CD1c-positive myeloid dendritic cell (primary cell): ENCODE results near the gene COL28A1.

Source experiments
- DNase-seq: peaks from one replicate; pipeline ENCODE4 v3.0.0-alpha.2; 2016; ENCODE audit errors: extremely low spot score

Gene COL28A1

GRCh38 chr7:7535691-7536090 is at the start of gene COL28A1:
TSS of gene COL28A1 (minus strand) at chr7:7535873. CDS start at chr7:7532875, 2,998 bp downstream.
- no peak for DNase-seq

- no peak for DNase-seq
Observed at GRCh38 chr7:7584653-7585052, 49.0 kb upstream of the COL28A1 start.

GRCh38 chr7:7583731-7584130 is 48.1 kb upstream of the COL28A1 start:
- DNase-seq: no peak

- DNase-seq: no peak
Observed at GRCh38 chr7:7582596-7582995, 46.9 kb upstream of the COL28A1 start.

- DNase-seq: no peak
Observed at GRCh38 chr7:7581531-7582179, 46.0 kb upstream of the COL28A1 start.

- DNase-seq: no peak
Observed at GRCh38 chr7:7579638-7580037, 44.0 kb upstream of the COL28A1 start.

- DNase-seq: peak; percentile 45
Observed at GRCh38 chr7:7577888-7578287, 42.2 kb upstream of the COL28A1 start.

- no peak for DNase-seq
Observed at GRCh38 chr7:7576344-7576743, 40.7 kb upstream of the COL28A1 start.

GRCh38 chr7:7573701-7574100 is 38.0 kb upstream of the COL28A1 start:
- no peak for DNase-seq

- DNase-seq: no peak
Observed at GRCh38 chr7:7570584-7570983, 34.9 kb upstream of the COL28A1 start.

- DNase-seq: no peak
Observed at GRCh38 chr7:7569615-7570014, 33.9 kb upstream of the COL28A1 start.

- DNase-seq: peak; percentile 66
Observed at GRCh38 chr7:7569081-7569527, 33.4 kb upstream of the COL28A1 start.

GRCh38 chr7:7568553-7568952 is 32.9 kb upstream of the COL28A1 start:
- no peak for DNase-seq

GRCh38 chr7:7567898-7568531 is 32.3 kb upstream of the COL28A1 start:
- DNase-seq: no peak

- peak; percentile 88 for DNase-seq
Observed at GRCh38 chr7:7566651-7567611, 31.3 kb upstream of the COL28A1 start, which contains the start of gene MIOS. TSS of gene MIOS (plus strand) at chr7:7566884. CDS start at chr7:7572476, 5,592 bp downstream.

- DNase-seq: no peak
Observed at GRCh38 chr7:7565746-7566650, 30.3 kb upstream of the COL28A1 start.

- DNase-seq: no peak
Observed at GRCh38 chr7:7565018-7565680, 29.5 kb upstream of the COL28A1 start.

- peak; percentile 60 for DNase-seq
Observed at GRCh38 chr7:7564323-7564780, 28.7 kb upstream of the COL28A1 start.

GRCh38 chr7:7563813-7564212 is 28.1 kb upstream of the COL28A1 start:
- DNase-seq: no peak

- no peak for DNase-seq
Observed at GRCh38 chr7:7563269-7563668, 27.6 kb upstream of the COL28A1 start.

- DNase-seq: no peak
Observed at GRCh38 chr7:7562736-7563135, 27.1 kb upstream of the COL28A1 start.
